Loucy (cell line): ENCODE measurements around the gene ITPK1.

Experiments used
- H2AFZ ChIP-seq: fragments of 200-600 bp; sonication (generic); 2 replicates; pipeline ENCODE4 v1.6.0; 2016; ENCODE audit warnings: antibody characterized with exemption, mild to moderate bottlenecking, low read length, moderate library complexity
- H3F3A ChIP-seq: fragments of 200-600 bp; 2 replicates; pipeline ENCODE4 v1.6.0; 2016; ENCODE audit warnings: antibody characterized with exemption, low read depth, mild to moderate bottlenecking
- H3K27me3 ChIP-seq: fragments of 200-600 bp; sonication (generic); 2 replicates; pipeline ENCODE4 v1.6.1; 2014; ENCODE audit warnings: low read length, mild to moderate bottlenecking; ENCODE audit not compliant: insufficient read depth, poor library complexity, severe bottlenecking
- H3K36me3 ChIP-seq: fragments of 200-600 bp; sonication (generic); 2 replicates; pipeline ENCODE4 v1.6.1; 2016; ENCODE audit warnings: low read length; ENCODE audit not compliant: insufficient read depth
- H3K4me1 ChIP-seq: fragments of 200-600 bp; sonication (generic); 2 replicates; pipeline ENCODE4 v1.5.1; 2014; ENCODE audit warnings: low read length, mild to moderate bottlenecking; ENCODE audit not compliant: insufficient read depth, poor library complexity, severe bottlenecking
- H3K4me2 ChIP-seq: fragments of 200-600 bp; sonication (generic); 2 replicates; pipeline ENCODE4 v1.6.0; 2014; ENCODE audit warnings: antibody characterized with exemption, low read length, low read depth, mild to moderate bottlenecking; ENCODE audit not compliant: poor library complexity, severe bottlenecking
- H3K4me3 ChIP-seq: fragments of 200-600 bp; sonication (generic); 2 replicates; pipeline ENCODE4 v1.5.1; 2014; ENCODE audit warnings: low read length, mild to moderate bottlenecking, mixed read lengths; ENCODE audit not compliant: poor library complexity, severe bottlenecking
- H3K79me2 ChIP-seq: fragments of 200-600 bp; sonication (generic); 2 replicates; pipeline ENCODE4 v1.6.1; 2014; ENCODE audit warnings: low read length; ENCODE audit not compliant: insufficient read depth
- H3K9ac ChIP-seq: fragments of 200-600 bp; sonication (generic); 2 replicates; pipeline ENCODE4 v1.6.0; 2014; ENCODE audit warnings: mild to moderate bottlenecking, low read depth, low read length, moderate library complexity; ENCODE audit not compliant: poor library complexity, severe bottlenecking
- H3K9me2 ChIP-seq: fragments of 200-600 bp; sonication (generic); replicated peaks from 2 replicates; pipeline ENCODE4 v1.6.1; 2016; ENCODE audit warnings: low read depth, low read length, mixed read lengths
- H3K9me3 ChIP-seq: fragments of 200-600 bp; sonication (generic); 2 replicates; pipeline ENCODE4 v1.6.1; 2014; ENCODE audit warnings: mild to moderate bottlenecking, antibody characterized with exemption, low read length, low read depth; ENCODE audit not compliant: insufficient read depth
- H4K20me1 ChIP-seq: fragments of 200-600 bp; sonication (generic); 2 replicates; pipeline ENCODE4 v1.6.0; 2014; ENCODE audit warnings: antibody characterized with exemption, low read length, mild to moderate bottlenecking; ENCODE audit not compliant: insufficient read depth, poor library complexity, severe bottlenecking
- CTCF ChIP-seq: fragments of 200-600 bp; sonication (generic); conservative IDR thresholded peaks from 2 replicates; pipeline ENCODE4 v1.5.1; 2014; ENCODE audit warnings: mild to moderate bottlenecking, antibody characterized with exemption, low read length
- EZH2phosphoT487 ChIP-seq: fragments of 200-600 bp; IDR thresholded peaks from 2 replicates; pipeline ENCODE4 v1.6.1; 2018; ENCODE audit warnings: antibody characterized with exemption, mild to moderate bottlenecking, moderate library complexity, borderline replicate concordance

The ITPK1 gene

GRCh38 chr14:93079865-93080403 is 35.8 kb downstream of the ITPK1 start:
- no peak overlapping the region for H3K4me2 ChIP-seq

GRCh38 chr14:93079321-93079720 is 36.4 kb downstream of the ITPK1 start:
- TF ChIP-seq CTCF (no peak), EZH2phosphoT487 (no peak)
- H3K4me1 ChIP-seq = peaks cover 24% of the 10 kb centered on the region
- no peak overlapping the region for H3K4me2 ChIP-seq
- no peaks in the 10 kb centered on the region for H3K27me3 ChIP-seq
- H3K9ac ChIP-seq = no peak overlapping the region
- no peaks in the 10 kb centered on the region for H3K9me2 ChIP-seq
- H3K36me3 ChIP-seq = no peaks in the 10 kb centered on the region; the same call in 1 of the 2 replicates
- no peaks in the 10 kb centered on the region for H3F3A ChIP-seq
- peaks cover 67% of the 10 kb centered on the region; the same call in 1 of the 2 replicates for H3K79me2 ChIP-seq
- no peak overlapping the region for H3K4me3 ChIP-seq
- peaks cover 6% of the 10 kb centered on the region for H4K20me1 ChIP-seq
- H3K9me3 ChIP-seq = no peaks in the 10 kb centered on the region
- no peak overlapping the region for H2AFZ ChIP-seq

More at GRCh38 chr14:93079865-93080403, 35.8 kb downstream of the ITPK1 start:
- Histone ChIP-seq H3F3A (no peaks in the 10 kb centered on the region), H3K9me3 (no peaks in the 10 kb centered on the region), H3K9me2 (no peaks in the 10 kb centered on the region), H4K20me1 (peaks cover 8% of the 10 kb centered on the region), H3K9ac (no peak overlapping the region), H2AFZ (no peak overlapping the region), H3K27me3 (no peaks in the 10 kb centered on the region), H3K36me3 (no peaks in the 10 kb centered on the region), H3K79me2 (peaks cover 73% of the 10 kb centered on the region; the same call in 1 of the 2 replicates), H3K4me3 (no peak overlapping the region), H3K4me1 (peaks cover 19% of the 10 kb centered on the region)
- TF ChIP-seq EZH2phosphoT487 = no peak
- no peak for TF ChIP-seq CTCF

GRCh38 chr14:93078870-93079269 is 36.9 kb downstream of the ITPK1 start:
- H3K36me3 ChIP-seq = no peaks in the 10 kb centered on the region; the same call in 1 of the 2 replicates
- no peaks in the 10 kb centered on the region for H3K27me3 ChIP-seq
- H3K4me2 ChIP-seq = no peak overlapping the region
- peaks cover 29% of the 10 kb centered on the region for H3K4me1 ChIP-seq
- H3K9me2 ChIP-seq = no peaks in the 10 kb centered on the region
- H3K9ac ChIP-seq = no peak overlapping the region
- H3K79me2 ChIP-seq = peaks cover 62% of the 10 kb centered on the region; the same call in 1 of the 2 replicates
- TF ChIP-seq EZH2phosphoT487 (no peak), CTCF (no peak)
- H3F3A ChIP-seq = no peaks in the 10 kb centered on the region
- H4K20me1 ChIP-seq = peaks cover 6% of the 10 kb centered on the region
- no peak overlapping the region for H2AFZ ChIP-seq
- no peaks in the 10 kb centered on the region for H3K9me3 ChIP-seq
- no peak overlapping the region for H3K4me3 ChIP-seq
